NCI-H146 (cell line): ENCODE results near the gene VEGFB.

Experiments used
- DNase-seq: peaks from one replicate; lab custom pipeline; 2025; lab: John Stamatoyannopoulos, UW

VEGFB gene

GRCh38 chr11:64211181-64211872 lies 23.1 kb upstream of the VEGFB start:
- no peak for DNase-seq

GRCh38 chr11:64216879-64217278 lies 17.5 kb upstream of the VEGFB start:
- DNase-seq, result no peak

- no peak for DNase-seq
Observed at GRCh38 chr11:64218628-64219353, 15.6 kb upstream of the VEGFB start.

GRCh38 chr11:64219354-64219684 lies 15.1 kb upstream of the VEGFB start:
- DNase-seq, result no peak

- no peak for DNase-seq
Observed at GRCh38 chr11:64219755-64220154, 14.6 kb upstream of the VEGFB start.

- no peak for DNase-seq
Observed at GRCh38 chr11:64220271-64220670, 14.1 kb upstream of the VEGFB start.

- DNase-seq, result no peak
Observed at GRCh38 chr11:64220798-64221197, 13.6 kb upstream of the VEGFB start.

- no peak for DNase-seq
Observed at GRCh38 chr11:64222651-64223000, 11.8 kb upstream of the VEGFB start.

- no peak for DNase-seq
Observed at GRCh38 chr11:64223001-64223651, 11.3 kb upstream of the VEGFB start.

GRCh38 chr11:64224151-64224890 lies 10.1 kb upstream of the VEGFB start:
- DNase-seq, result no peak

- no peak for DNase-seq
Observed at GRCh38 chr11:64224891-64225607, 9.3 kb upstream of the VEGFB start.

- DNase-seq, result peak; percentile 84
Observed at GRCh38 chr11:64225608-64226506, 8.5 kb upstream of the VEGFB start, which contains the start of the genes NUDT22 and TRPT1. TSS of gene NUDT22 (plus strand) at chr11:64226274. CDS start at chr11:64226653, 379 bp downstream. TSS of gene TRPT1 (minus strand) at chr11:64226186. CDS start at chr11:64225860, 326 bp downstream.

GRCh38 chr11:64226507-64227051 lies 7.8 kb upstream of the VEGFB start:
- DNase-seq, result peak; percentile 72

- no peak for DNase-seq
Observed at GRCh38 chr11:64227405-64227956, 6.9 kb upstream of the VEGFB start.

- no peak for DNase-seq
Observed at GRCh38 chr11:64229090-64229743, 5.2 kb upstream of the VEGFB start.

- no peak for DNase-seq
Observed at GRCh38 chr11:64229744-64230170, 4.6 kb upstream of the VEGFB start.

GRCh38 chr11:64230171-64230984 lies 4.0 kb upstream of the VEGFB start, which contains the start of gene DNAJC4:
TSS of gene DNAJC4 (plus strand) at chr11:64230548. CDS start at chr11:64230855, 307 bp downstream.
- peak; percentile 99 for DNase-seq

- peak; percentile 51 for DNase-seq
Observed at GRCh38 chr11:64230985-64231365, 3.4 kb upstream of the VEGFB start.

- no peak for DNase-seq
Observed at GRCh38 chr11:64231546-64231945, 2.8 kb upstream of the VEGFB start.
